Stomach (tissue), 9 donors: Measurements from ENCODE around the gene BACH1. TPM values are rescaled to one million over a fixed set of nuclear protein-coding genes. Genes with fewer than 3 reads are reported as not detected.

ENCODE experiments used
- DNase-seq, 2 donors: peaks; one replicate each; pipeline versions ENCODE4 v3.0.0 to v3.0.0-alpha.2; 2013 to 2019
- H3K27ac ChIP-seq, 5 donors: fragments of 200-600 bp in 4 of 5; sonication (generic) in 4 of 5; one replicate each; pipeline ENCODE4 v1.5.1; 2013 to 2019; ENCODE audit warnings: mild to moderate bottlenecking in 1 of 5, moderate library complexity in 1 of 5
- H3K27me3 ChIP-seq, 3 donors: fragments of 200-600 bp; sonication (generic); one replicate each; pipeline ENCODE4 v1.5.1; 2017 to 2019; ENCODE audit warnings: mixed run types in 1 of 3
- H3K36me3 ChIP-seq, 4 donors: fragments of 200-600 bp; sonication (generic); 1 replicate in 3 of 4; 2 replicates in 1 of 4; pipeline ENCODE4 v1.5.1; 2016 to 2019
- H3K4me1 ChIP-seq, 4 donors: fragments of 200-600 bp; sonication (generic); one replicate each; pipeline ENCODE4 v1.5.1; 2016 to 2019
- H3K4me3 ChIP-seq, 4 donors: fragments of 200-600 bp; sonication (generic) in 3 of 4; one replicate each; pipeline ENCODE4 v1.5.1; 2016 to 2019; ENCODE audit warnings: mild to moderate bottlenecking in 1 of 4
- H3K9me3 ChIP-seq, 4 donors: fragments of 200-600 bp; sonication (generic); one replicate each; pipeline ENCODE4 v1.5.1; 2016 to 2019
- EP300 ChIP-seq: sonication (generic); formaldehyde crosslinking; IDR thresholded peaks from one replicate; pipeline ENCODE4 v1.6.1; 2017; ENCODE audit warnings: antibody characterized with exemption
- POLR2A ChIP-seq, 4 donors: fragments of 450-650 bp; IDR thresholded peaks; one replicate each; pipeline ENCODE4 v1.6.1; 2016; ENCODE audit warnings: antibody characterized with exemption in 4 of 4, control low read depth in 2 of 4, mild to moderate bottlenecking in 1 of 4, moderate library complexity in 1 of 4
- POLR2AphosphoS5 ChIP-seq, 3 donors: sonication (generic); formaldehyde crosslinking; IDR thresholded peaks; one replicate each; pipeline ENCODE4 v1.6.1; 2016; ENCODE audit warnings: antibody characterized with exemption in 3 of 3
- WGBS, 5 donors: extraction: QIAGEN DNeasy Blood & Tissue Kit in 3 of 5; methylation state at CpG; one replicate each; pipeline versions ENCODE4 v1.1.5 to v1.1.7; 2013 to 2018; 5-methylcytosine and 5-hydroxymethylcytosine counted together
- intact Hi-C: fragments of 100-400 bp; cut with DNase I; formaldehyde crosslinking; loops from one replicate; pipeline ENCODE4 v1.15.1; 2023; ENCODE audit warnings: low total_unique reads
- polyA plus RNA-seq, 3 donors: library from polyadenylated mRNA; stranded (reverse); fragments of 200-250 nt; gene quantifications; one replicate each; pipeline ENCODE4 v1.2.3, GENCODE V29; 2013
- total RNA-seq, 5 donors: library from RNA; depleted of rRNA; stranded (reverse); fragments of >200 nt; gene quantifications; one replicate each; pipeline versions ENCODE4 v1.1.0 to v1.2.3, GENCODE V29; 2014 to 2016
- TF ChIP-seq, protein P1 (sequence below), 7 experiments: fragments of 450-650 bp in 4 of 7; fragments of 200-600 bp in 3 of 7; sonication (generic) in 3 of 7; IDR thresholded peaks; one replicate each; pipeline ENCODE4 v1.5.1; 2016 to 2019; ENCODE audit warnings: antibody characterized with exemption in 7 of 7, control low read depth in 2 of 7, mild to moderate bottlenecking in 1 of 7
- donor health status: healthy with polysubstance abuse.
- donor health status: Bipolar disorder and iron deficiency.
- donor health status: healthy.

Gene BACH1
- total and polyA plus RNA-seq, 8 donors: 4.2 to 107 (median 24.2) TPM

DNA sequence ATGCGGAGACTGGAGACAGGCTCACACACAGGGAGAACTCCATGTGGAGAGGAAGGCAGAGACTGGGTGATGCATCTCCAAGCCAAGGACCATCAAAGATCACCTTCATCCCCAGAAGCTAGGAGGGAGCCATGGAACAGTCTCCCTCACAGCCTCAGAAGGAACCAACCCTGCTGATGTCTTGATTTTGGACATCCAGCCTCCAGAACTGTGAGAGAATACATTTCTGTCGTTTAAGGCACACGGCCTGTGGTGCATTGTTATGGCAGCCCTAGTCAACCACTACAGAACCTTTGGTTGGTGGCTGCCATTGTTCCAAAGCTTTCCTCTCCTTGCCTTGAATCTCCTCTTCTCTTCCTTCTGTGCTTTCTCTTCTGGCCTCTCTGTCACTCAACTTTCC is 64.0 kb downstream of the BACH1 start:
- Histone ChIP-seq H3K9me3 (no peaks in the 10 kb centered on the region), H3K27ac (no peak overlapping the region), H3K4me1 (no peaks in the 10 kb centered on the region), H3K36me3 (peaks cover 0 to 20% (median 12%) of the 10 kb centered on the region in 4 donors), H3K4me3 (no peak overlapping the region), H3K27me3 (no peaks in the 10 kb centered on the region)
- intact Hi-C loops: no loop called here
- TF ChIP-seq POLR2AphosphoS5 (IDR thresholded peaks at IDR 0.05): no peak
- TF ChIP-seq, protein P1, sequence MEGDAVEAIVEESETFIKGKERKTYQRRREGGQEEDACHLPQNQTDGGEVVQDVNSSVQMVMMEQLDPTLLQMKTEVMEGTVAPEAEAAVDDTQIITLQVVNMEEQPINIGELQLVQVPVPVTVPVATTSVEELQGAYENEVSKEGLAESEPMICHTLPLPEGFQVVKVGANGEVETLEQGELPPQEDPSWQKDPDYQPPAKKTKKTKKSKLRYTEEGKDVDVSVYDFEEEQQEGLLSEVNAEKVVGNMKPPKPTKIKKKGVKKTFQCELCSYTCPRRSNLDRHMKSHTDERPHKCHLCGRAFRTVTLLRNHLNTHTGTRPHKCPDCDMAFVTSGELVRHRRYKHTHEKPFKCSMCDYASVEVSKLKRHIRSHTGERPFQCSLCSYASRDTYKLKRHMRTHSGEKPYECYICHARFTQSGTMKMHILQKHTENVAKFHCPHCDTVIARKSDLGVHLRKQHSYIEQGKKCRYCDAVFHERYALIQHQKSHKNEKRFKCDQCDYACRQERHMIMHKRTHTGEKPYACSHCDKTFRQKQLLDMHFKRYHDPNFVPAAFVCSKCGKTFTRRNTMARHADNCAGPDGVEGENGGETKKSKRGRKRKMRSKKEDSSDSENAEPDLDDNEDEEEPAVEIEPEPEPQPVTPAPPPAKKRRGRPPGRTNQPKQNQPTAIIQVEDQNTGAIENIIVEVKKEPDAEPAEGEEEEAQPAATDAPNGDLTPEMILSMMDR (IDR thresholded peaks at IDR 0.05): no peak
- no peak for TF ChIP-seq EP300
- TF ChIP-seq POLR2A (IDR thresholded peaks at IDR 0.05): no peak
- no peak for DNase-seq
- 91 to 99% (median 96%) methylated on average over 3 of the region's 3 CpGs for WGBS, 5 donors

DNA sequence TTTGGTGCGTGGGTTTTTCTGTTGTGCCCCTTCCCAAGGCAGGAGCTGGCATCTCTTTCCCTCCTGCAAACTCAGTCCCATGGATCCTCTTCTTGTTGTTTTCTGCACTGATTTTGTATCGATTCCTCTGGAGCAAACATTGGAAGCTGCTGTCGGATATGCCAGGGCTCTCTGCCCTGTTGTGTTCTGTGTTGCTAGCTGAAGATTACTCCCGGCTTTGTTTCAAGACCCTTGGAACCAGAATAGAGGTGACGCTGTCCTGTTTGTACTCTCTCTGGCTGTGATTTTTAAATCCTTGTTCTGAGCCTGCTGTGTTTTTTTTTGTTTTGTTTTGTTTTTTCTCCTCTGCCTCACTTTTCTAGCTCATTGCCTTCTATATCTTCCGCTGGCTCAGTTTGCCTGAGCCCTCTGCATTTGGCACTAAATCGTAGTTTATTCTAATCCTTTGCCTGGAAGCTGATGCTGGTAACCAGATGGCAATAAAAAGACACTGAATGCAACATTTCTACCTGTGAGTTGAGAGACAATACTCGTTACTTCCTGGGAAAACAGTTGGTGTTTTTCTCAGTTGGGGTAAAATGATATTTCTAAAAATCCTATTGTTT is 67.0 kb downstream of the BACH1 start:
- Histone ChIP-seq H3K9me3 (no peaks in the 10 kb centered on the region), H3K4me1 (no peaks in the 10 kb centered on the region), H3K27ac (no peak overlapping the region), H3K36me3 (peaks cover 0 to 20% (median 12%) of the 10 kb centered on the region in 4 donors), H3K27me3 (no peaks in the 10 kb centered on the region), H3K4me3 (no peak overlapping the region)
- no peak for TF ChIP-seq POLR2AphosphoS5 (IDR thresholded peaks at IDR 0.05)
- no peak for TF ChIP-seq POLR2A (IDR thresholded peaks at IDR 0.05)
- TF ChIP-seq EP300: no peak
- TF ChIP-seq, protein P1 (IDR thresholded peaks at IDR 0.05): no peak
- intact Hi-C loops: no loop called here
- no peak for DNase-seq
- WGBS, 5 donors: 83 to 90% (median 88%) methylated on average over 8 of the region's 8 CpGs

DNA sequence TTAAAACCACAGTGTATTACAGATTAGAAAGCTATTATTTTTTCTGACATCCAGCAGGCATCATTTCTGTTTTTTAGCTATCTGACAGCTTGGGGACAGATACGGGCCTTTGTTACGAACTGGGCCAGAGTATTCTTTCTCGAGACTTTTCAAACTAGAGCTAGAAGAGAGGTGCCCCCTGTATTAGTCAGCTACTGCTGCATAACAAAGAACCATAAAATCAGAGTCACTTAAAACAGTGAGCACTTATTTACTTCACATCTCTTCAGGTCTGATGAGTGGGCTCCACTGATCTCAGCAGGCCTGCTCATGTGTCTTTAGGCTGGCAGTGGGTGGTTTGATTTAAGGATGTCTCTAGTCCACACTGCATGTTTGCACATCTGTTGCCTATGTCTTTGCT is 67.8 kb downstream of the BACH1 start:
- no peak overlapping the region for H3K27ac ChIP-seq
- no peaks in the 10 kb centered on the region for H3K9me3 ChIP-seq
- DNase-seq: no peak
- no peaks in the 10 kb centered on the region for H3K4me1 ChIP-seq
- TF ChIP-seq, protein P1 (IDR thresholded peaks at IDR 0.05): no peak
- TF ChIP-seq POLR2A (IDR thresholded peaks at IDR 0.05) (no peak), EP300 (no peak), POLR2AphosphoS5 (IDR thresholded peaks at IDR 0.05) (no peak)
- WGBS, 5 donors: 95 to 98% (median 96%) methylated on average over 3 of the region's 3 CpGs
- peaks cover 0 to 20% (median 12%) of the 10 kb centered on the region in 4 donors for H3K36me3 ChIP-seq
- intact Hi-C loops: no loop called here
- H3K27me3 ChIP-seq: no peaks in the 10 kb centered on the region
- no peak overlapping the region for H3K4me3 ChIP-seq

DNA sequence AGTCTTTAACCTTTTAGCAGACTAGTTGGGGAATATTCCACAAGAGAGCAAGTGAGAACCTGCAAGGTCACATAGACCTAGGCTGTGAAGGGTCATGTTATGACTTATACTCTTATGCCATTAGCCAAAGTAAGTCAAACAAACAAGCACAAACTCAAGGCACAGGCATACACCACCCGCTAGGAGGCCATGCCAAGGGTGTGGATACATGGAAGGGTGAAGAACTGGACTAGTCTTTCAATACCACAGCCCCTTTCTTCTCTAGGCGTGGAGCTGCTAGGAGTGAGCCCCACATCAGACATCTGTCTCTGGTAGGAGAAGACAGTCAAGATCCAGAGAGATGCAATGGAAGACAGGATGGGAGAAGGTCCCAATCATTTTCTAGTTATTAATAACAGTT is 68.6 kb downstream of the BACH1 start:
- H3K4me1 ChIP-seq: no peaks in the 10 kb centered on the region
- no peak for DNase-seq
- no peak overlapping the region for H3K27ac ChIP-seq
- no peaks in the 10 kb centered on the region for H3K27me3 ChIP-seq
- intact Hi-C loops: no loop called here
- TF ChIP-seq, protein P1 (IDR thresholded peaks at IDR 0.05): no peak
- TF ChIP-seq POLR2AphosphoS5 (IDR thresholded peaks at IDR 0.05) (no peak), EP300 (no peak)
- 85 to 95% (median 86%) methylated on average over 2 of the region's 2 CpGs for WGBS, 5 donors
- H3K9me3 ChIP-seq: no peaks in the 10 kb centered on the region
- H3K4me3 ChIP-seq: no peak overlapping the region
- peaks cover 0 to 20% (median 11%) of the 10 kb centered on the region in 4 donors for H3K36me3 ChIP-seq
